ENCODE data around the gene SPSB2.

SPSB2 gene

GRCh38 chr12:6832125-6832524, 41.0 kb downstream of the SPSB2 start:
- no peak for DNase-seq (ENCODE audit: low read depth)

- no peak for DNase-seq (ENCODE audit: low read depth)
Observed at GRCh38 chr12:6831450-6831995, 41.6 kb downstream of the SPSB2 start.

DNA sequence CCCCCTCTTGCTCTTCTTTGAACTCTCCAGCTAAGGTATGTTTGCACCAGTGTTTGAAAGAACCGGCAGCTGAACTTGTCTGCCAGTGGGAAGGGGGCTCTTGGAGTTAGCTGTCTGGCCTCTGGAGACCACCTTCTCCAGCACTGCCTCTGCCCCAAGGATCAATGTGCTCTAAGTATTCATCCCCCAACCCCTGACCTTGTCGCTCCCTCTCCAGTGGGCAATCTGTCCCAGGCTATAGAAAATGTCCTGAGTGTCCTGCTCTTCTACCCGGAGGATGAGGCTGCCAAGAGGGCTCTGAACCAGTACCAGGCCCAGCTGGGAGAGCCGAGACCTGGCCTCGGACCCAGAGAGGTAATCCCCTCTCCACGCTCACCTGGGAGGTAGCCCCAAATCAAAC, 42.1 kb downstream of the SPSB2 start:
- DNase-seq (ENCODE audit: low read depth), result no peak

- no peak for DNase-seq (ENCODE audit: low read depth)
Observed at GRCh38 chr12:6830286-6830890, 42.7 kb downstream of the SPSB2 start.

DNA sequence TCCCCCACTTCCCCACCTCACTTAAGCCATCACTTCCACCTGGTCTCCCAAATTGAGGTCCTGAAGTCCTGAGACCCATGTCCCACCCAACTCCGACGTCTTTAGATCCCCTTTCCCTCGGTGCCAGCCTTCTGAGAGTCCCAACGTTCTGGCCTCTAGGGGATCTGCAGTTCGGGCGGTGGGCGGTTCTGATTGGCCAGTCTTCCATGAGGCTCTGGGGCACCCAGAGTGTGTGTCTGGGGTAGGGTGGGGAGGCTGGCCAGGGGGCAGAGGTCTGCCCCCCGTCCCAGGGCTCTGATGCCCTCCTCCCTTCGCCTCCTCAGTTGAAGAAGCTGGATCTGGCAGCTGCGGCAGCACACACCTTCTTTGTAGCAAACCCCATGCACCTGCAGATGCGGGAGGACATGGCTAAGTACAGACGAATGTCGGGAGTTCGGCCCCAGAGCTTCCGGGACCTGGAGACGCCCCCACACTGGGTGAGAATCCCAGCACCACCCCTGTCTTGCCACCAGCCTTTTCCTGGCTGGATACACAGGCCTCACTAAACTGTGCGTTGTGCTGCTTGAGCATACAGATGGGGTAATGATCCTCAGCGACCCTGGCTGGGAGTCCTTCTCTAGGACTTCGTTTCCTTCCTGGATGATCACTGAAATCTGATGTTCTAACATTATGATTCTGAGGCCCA, 43.4 kb downstream of the SPSB2 start:
- DNase-seq (ENCODE audit: low read depth), result no peak

- DNase-seq (ENCODE audit: low read depth), result peak; percentile 34
Observed at GRCh38 chr12:6828781-6829535, 44.1 kb downstream of the SPSB2 start.

- DNase-seq (ENCODE audit: low read depth), result peak; percentile 24
Observed at GRCh38 chr12:6827982-6828780, 44.9 kb downstream of the SPSB2 start, which contains the start of gene P3H3. P3H3 (plus strand) TSS chr12:6828407; CDS start chr12:6828441, 34 bp downstream.

DNA sequence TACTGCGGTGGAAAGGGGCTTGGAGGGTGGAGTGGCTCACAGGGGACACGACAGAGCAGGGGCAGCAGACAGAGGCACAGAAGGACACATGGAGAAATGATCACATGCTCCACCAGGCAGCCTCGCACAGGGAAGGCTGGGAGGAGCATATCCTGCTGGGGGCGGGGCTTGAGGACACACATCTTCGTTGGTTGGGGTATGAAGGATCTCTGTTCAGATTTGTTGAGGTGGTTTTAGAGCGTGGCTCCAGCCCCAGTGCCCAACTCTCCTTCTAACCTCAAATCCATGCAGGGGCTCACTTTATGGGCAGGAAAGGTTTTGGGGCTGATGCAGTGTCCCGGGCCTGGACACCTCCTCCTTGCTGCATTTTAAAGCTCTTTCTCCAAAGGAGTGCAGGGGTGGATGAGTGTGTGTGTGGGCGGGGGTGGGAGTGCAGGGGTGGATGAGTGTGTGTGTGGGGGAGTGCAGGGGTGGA, 45.6 kb downstream of the SPSB2 start:
- DNase-seq (ENCODE audit: low read depth), result peak; percentile 71

DNA sequence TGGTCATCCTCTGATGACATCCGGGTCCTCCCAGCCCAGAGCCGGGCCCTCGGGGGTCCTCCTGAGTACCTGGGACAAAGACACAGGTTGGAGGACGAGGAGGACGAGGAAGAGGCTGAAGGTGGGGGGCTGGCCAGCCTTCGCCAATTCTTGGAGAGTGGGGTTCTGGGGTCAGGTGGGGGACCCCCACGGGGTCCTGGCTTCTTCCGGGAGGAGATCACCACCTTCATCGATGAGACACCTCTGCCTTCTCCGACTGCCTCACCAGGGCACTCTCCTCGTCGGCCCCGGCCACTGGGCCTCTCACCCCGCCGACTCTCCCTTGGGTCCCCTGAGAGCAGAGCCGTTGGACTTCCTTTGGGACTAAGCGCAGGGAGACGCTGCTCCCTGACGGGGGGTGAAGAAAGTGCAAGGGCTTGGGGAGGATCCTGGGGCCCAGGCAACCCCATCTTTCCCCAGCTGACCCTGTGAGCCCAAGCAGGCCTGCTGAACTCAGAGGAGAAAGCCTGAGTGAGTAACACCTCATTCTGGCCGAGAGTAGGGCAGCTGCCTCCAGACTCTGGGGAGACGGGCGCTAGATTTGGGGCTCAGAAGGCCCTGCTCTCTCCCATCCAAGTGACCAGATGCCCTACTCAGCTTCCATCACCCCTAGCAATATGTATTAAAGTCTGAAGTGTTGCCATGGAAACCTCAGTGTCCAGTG, 46.2 kb downstream of the SPSB2 start:
- DNase-seq (ENCODE audit: low read depth), result no peak

GRCh38 chr12:6826125-6826733, 46.9 kb downstream of the SPSB2 start:
- DNase-seq (ENCODE audit: low read depth), result no peak

DNA sequence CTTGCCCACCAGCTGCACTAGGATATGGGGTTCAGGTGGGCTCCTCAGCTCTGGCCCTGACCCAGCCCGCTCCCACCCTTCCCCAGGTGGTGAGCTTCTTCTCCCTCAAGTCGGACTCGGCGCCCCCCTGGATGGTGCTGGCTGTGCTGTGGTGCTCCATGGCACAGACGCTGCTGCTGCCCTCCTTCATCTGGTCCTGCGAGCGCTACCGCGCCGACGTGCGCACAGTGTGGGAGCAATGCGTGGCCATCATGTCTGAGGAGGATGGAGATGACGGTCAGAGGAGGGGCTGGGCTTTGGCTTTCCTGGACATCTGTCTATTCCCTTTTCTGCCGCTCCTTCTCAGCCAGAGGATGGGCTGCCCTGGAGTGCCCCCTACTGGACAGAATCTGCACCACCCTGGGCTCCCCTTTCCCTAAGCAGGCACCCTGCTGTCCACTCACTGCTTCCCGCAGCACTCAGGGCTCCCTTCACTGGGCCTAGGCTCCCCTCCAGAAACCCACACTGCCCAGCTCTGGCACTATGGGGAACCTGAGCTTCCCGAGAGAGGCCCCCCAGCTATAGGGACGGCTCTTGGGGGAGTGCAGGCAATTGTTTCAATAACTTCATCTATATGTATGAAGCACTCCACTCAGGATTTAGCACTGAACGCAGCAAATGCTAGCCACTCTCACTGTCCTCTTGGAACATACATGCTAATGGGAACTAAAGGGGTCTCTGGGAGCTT, 47.5 kb downstream of the SPSB2 start:
- DNase-seq (ENCODE audit: low read depth), result peak; percentile 71

- no peak for DNase-seq (ENCODE audit: low read depth)
Observed at GRCh38 chr12:6824901-6825381, 48.2 kb downstream of the SPSB2 start.

- DNase-seq (ENCODE audit: low read depth), result no peak
Observed at GRCh38 chr12:6824085-6824775, 48.9 kb downstream of the SPSB2 start.

DNA sequence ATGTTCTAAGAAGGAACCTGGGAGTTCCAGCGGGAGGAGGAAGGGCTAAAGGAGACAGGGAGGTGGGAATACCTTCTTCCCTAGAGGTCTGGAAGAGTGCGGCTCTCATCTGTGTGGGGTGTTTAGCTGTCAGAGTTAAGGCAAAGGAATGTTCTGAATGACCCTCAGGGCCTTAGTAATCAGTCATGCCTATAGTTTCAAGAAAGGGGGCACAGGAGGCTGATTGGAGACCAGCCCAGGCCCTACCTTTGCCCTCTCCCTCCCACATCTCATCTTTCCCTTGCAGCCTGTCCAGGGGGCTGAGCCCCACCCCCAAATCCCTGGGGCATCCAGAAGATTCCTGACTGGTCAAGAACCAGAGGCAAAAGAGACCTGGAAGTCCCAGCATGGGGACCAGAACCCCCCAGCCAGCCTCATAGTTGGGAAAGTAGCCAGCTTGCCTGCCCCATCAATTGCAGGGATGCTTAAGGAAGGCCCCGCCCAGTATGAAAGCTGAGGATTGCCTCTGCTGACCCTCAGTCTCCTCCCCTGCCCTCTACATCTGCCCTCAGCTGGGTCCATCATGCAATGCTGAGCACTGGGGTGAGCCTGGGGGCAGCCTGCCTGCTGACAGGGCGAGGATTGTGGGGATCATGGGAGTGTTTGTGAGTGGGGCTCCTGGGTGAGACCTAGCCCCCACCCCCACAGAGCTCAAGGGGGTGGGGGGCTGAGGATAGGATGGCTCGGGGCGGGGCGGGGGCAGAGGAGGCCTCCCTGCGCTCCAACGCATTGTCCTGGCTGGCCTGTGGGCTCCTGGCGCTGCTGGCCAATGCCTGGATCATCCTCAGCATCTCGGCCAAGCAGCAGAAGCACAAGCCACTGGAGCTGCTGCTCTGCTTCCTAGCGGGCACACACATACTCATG, 49.7 kb downstream of the SPSB2 start:
- no peak for DNase-seq (ENCODE audit: low read depth)

GRCh38 chr12:6822426-6823135, 50.5 kb downstream of the SPSB2 start:
- no peak for DNase-seq (ENCODE audit: low read depth)

- peak; percentile 22 for DNase-seq (ENCODE audit: low read depth)
Observed at GRCh38 chr12:6821591-6822425, 51.3 kb downstream of the SPSB2 start, which contains the start of gene GPR162. GPR162 (plus strand) TSS chr12:6821821; CDS start chr12:6823899, 2,078 bp downstream.

All from stromal cell of bone marrow (primary cell).